Measurements from ENCODE around the gene YAF2.
"Not testable (repeated sequence)": the region's sequence is repeated elsewhere in the genome, so short reads cannot be mapped to it uniquely, and the experiment has no call there.

The YAF2 gene

DNA sequence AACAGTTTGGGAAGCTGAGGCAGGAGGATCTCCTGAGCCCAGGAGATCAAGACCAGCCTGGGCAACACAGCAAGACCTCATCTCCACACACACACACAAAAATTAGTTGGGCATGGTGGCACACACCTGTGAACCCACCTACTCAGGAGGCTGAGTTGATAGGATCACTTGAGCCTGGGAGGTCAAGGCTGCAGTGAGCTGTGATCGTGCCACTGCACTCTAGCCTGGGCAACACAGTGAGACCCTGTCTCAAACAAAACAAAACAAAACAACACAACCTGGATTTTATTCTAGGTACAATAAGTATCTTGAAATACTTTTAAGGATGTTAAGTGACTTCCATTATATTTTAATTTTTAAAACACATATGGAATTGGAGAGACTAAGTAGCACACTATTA lies 45.8 kb downstream of the YAF2 start:
- no peak for DNase-seq

- no peak for DNase-seq
Observed at GRCh38 chr12:42190376-42190775, 47.7 kb downstream of the YAF2 start.

DNA sequence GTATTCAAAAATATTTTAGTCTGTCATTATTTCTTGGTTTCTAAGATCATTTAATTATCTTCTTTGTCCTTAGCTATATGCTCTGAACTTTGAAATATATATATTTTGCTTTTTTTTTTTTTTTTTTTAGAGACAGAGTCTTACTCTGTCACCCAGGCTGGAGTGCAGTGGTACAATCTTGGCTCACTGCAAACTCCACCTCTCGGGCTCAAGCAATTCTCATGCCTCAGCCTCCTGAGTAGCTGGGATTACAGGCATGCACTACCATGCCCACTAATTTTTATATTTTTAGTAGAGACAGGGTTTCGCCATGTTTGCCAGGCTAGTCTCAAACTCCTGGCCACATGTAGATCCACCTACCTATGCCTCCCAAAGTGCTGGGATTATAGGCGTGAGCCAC lies 49.8 kb downstream of the YAF2 start:
- not testable (repeated sequence) for DNase-seq

- DNase-seq: no peak
Observed at GRCh38 chr12:42187799-42188198, 50.2 kb downstream of the YAF2 start.

DNA sequence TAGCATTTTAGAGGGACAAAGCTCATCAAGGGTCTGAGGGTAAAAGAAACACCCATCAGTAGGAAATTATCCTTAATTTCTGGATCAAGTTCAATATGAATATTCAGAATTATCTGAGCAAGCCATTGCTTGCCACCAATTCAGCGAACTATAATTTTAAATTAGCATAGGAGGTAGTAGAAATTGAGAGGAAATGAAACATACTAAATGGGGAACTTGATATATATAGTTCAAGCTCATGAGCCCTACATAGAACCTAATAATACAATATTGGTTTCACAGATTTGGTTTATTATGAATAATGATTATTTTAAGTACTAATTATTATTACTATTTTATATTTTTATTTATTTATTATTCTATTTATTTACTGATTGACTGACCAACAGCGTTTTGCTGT lies 51.3 kb downstream of the YAF2 start:
- DNase-seq: peak; percentile 56

DNA sequence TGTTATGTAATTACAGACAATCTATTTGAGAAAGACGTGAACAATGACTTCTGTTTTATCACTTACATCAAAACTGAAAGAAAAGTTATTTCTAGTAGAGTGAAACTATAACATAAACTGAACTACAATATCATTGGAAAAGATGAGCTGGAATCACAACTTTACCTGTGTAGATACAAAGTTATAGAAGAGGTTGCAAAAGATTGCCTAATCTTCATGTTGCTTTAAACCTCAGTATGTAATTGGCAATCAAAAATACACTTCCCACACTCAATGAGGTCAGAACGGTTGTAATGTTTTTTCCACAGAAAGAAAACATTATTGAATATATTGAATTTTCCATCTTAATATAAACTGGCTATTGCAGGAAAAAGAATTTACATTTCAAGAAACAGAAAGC lies 55.7 kb downstream of the YAF2 start:
- DNase-seq: no peak

DNA sequence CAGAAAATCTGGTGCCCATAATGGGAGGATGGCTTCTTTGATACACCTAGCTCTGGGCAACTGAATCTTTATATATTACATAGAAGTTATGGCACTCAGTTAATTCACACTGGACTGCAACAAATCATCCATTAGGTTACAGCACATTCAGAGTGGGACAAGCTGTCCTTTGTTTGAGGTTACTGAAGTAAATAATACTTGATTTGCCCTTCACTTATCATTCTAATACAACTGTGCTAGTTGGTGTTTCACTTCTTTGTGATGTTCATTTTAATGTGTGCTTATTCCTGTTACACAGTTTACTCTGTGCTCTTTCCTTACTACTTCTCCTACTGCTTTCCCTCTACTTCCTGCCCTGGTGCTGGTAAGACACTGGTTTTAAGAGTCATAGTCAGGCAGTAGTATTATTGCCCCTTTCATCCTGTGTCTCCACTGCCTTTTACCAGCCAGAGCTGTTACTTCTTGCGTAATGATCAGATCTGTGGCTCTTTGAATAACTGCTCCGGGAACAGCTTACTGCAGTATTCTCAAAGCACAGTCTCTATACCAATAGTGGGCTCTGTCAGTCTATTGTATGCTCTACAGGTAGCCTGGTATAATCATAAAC lies 57.0 kb downstream of the YAF2 start:
- DNase-seq: peak; percentile 90

DNA sequence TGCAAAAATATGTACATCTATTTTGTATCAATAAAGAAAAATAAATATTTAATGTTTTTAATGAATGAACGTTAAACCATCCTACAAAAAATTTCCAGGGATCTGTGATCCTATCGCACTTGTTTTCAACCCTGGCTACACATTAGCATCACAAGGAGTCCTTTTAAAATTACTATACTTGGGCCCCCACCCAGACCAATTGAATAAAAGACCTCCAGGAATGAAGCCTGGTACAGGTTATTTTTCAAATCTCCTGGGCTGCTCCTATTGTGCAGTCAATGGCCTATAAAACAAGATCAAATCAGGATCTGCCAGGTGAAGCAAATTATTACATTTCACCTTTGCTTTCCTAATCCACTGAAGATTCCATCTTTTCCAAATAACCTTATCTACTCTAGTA lies 59.9 kb downstream of the YAF2 start:
- no peak for DNase-seq

GRCh38 chr12:42174978-42175377 lies 63.1 kb downstream of the YAF2 start:
- DNase-seq: no peak

GRCh38 chr12:42173961-42174521 lies 64.0 kb downstream of the YAF2 start:
- DNase-seq: no peak

DNA sequence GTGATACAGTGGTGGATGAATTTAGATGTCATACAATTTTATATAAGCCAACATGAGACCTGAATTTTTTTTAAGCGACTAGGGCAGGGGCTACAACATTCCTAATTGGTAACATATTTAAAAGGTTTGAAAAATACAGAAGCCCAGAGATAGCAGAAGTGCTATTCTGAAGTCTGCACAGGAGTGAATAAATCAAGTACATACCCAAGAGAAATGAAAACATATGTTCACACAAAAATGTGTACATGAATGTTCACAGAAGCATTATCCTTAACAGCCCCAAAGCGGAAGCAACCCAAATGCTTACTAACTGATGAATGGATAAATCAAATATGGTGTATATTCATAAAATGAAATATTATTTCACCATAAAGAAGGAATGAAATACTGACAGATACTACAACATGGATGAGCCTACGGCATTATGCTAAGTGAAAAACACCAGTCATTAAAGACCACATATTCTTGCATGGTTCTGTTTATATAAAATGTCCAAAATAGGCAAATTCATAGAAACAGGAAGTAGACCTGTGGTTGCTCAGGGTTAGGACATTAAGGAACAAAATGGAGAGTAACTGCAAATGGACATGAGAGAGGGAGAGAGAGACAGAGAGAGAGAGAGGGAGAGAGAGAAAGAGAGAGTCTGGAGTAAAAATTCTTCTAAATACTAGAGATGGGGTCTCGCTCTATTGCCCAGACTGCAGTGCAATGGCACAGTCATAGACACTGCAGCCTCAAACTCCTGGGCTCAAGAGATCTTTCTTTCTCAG lies 65.4 kb downstream of the YAF2 start:
- DNase-seq: peak; percentile 74

DNA sequence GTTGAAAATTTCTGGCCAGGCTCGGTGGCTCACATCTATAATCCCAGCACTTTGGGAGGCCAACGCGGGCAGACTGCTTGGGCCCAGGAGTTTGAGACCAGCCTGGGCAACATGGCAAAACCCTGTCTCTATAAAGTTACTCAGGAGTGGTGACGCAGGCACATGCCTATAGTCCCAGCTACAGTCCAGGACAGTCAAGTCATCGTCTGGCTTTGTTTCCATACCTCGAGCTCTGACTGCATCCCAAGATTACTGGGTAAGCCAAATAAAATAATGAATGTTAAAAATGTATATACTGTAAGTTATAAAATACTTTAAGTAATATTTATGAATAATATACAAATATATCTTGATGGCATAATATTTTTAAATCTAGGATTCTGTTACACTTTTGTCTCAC lies 70.3 kb downstream of the YAF2 start:
- DNase-seq: no peak

GRCh38 chr12:42166501-42166900 lies 71.5 kb downstream of the YAF2 start:
- DNase-seq: no peak

- no peak for DNase-seq
Observed at GRCh38 chr12:42163913-42164312, 74.1 kb downstream of the YAF2 start.

DNA sequence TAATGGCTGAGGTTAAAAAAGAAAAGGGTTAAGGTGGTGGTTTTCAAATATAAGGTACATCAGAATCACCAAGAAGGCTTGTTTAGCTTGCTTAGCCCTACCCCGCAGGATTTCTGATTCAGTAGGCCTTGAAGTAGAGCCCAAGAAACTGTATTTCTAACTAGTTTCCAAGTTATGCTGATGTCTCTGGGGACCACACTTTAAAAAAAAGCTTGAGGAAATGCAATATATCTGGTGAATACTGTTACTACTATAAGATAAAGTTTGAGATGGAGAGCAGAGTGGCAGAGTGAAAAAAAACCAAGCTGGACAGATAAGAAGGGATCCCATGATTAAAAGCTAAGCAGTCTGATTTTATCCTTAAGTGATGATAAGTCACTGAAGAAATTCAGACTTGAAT lies 75.1 kb downstream of the YAF2 start:
- DNase-seq: no peak

DNA sequence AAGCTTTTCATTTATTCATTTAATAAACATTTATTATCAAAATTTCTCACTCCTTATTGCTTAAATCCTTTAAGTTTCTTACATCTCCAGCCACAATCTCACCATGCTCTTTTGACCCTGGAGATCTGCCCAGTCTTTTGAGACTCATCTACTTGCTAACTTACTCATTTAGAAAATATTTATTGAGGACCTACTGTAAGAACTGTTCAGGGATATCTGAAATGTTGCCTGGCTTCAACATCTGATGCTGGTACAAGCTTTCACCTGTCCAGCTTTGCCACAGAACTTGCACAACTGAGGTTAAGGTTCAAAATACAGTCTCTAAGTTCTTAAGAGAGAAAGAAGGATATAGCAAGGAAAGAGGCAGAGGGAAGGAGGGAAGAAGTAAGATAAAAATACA lies 75.9 kb downstream of the YAF2 start:
- DNase-seq: no peak

DNA sequence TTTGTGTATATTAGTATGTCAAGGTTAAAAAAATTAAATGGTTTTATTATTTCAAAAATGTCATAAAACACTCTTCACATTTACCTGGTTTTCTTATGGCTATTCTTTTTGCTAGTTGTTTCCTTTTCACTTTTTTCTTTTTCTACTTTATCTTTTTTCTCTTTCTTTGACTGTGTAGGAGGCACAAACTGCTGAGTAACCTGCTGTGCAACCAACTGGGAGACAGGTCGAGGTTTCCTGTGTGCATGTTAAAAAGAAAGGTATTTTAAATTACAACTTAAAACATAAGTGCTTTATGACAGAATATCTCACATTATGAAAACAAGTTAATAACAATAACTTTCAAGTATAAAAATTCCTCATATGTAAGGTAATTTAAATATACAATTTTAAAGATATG lies 76.5 kb downstream of the YAF2 start:
- DNase-seq: no peak

GRCh38 chr12:42156232-42156631 lies 81.8 kb downstream of the YAF2 start:
- DNase-seq: no peak

GRCh38 chr12:42145552-42146215 lies 92.4 kb downstream of the YAF2 start:
- peak; percentile 36 for DNase-seq

GRCh38 chr12:42145197-42145549 lies 92.9 kb downstream of the YAF2 start:
- DNase-seq: no peak

- peak; percentile 86 for DNase-seq
Observed at GRCh38 chr12:42144408-42145196, 93.4 kb downstream of the YAF2 start, which contains the start of gene GXYLT1. GXYLT1 (minus strand) TSS chr12:42144874; CDS start chr12:42144646, 228 bp downstream.

- no peak for DNase-seq
Observed at GRCh38 chr12:42144158-42144407, 94.0 kb downstream of the YAF2 start.

- DNase-seq: no peak
Observed at GRCh38 chr12:42143452-42144157, 94.4 kb downstream of the YAF2 start.

Data from MV-4-11 (cell line).